HepG2 (cell line): ENCODE measurements around the gene SLC29A1. TPM values are rescaled to one million over a fixed set of nuclear protein-coding genes. Genes with fewer than 3 reads are reported as not detected.

Experiments used
- ATF6 ChIP-seq: sonication (generic); formaldehyde crosslinking; conservative IDR thresholded peaks from 2 replicates; pipeline ENCODE4 v1.4.0; 2020; ENCODE audit warnings: missing genetic modification reagents
- CAMTA2 ChIP-seq: sonication (generic); formaldehyde crosslinking; IDR thresholded peaks from 2 replicates; pipeline ENCODE4 v1.4.0; 2020; ENCODE audit warnings: mild to moderate bottlenecking, missing genetic modification reagents, borderline replicate concordance
- EED ChIP-seq: sonication (generic); formaldehyde crosslinking; IDR thresholded peaks from 2 replicates; pipeline ENCODE4 v1.5.0; 2020; ENCODE audit warnings: mild to moderate bottlenecking, missing genetic modification reagents
- HDAC6 ChIP-seq: fragments of 200-600 bp; sonication (generic); IDR thresholded peaks from 2 replicates; pipeline ENCODE4 v1.7.0; 2017; ENCODE audit warnings: mild to moderate bottlenecking, antibody characterized with exemption, low read length, low read depth
- KAT8 ChIP-seq: IDR thresholded peaks from 2 replicates; pipeline ENCODE4 v1.6.1; 2016; ENCODE audit warnings: missing genetic modification reagents, missing compliant biosample characterization
- MTA1 ChIP-seq: sonication (generic); formaldehyde crosslinking; IDR thresholded peaks from 2 replicates; pipeline ENCODE4 v1.4.0; 2020; ENCODE audit warnings: missing genetic modification reagents, mild to moderate bottlenecking, borderline replicate concordance
- NFE2L1 ChIP-seq: sonication (generic); formaldehyde crosslinking; IDR thresholded peaks from 2 replicates; pipeline ENCODE4 v1.4.0; 2020; ENCODE audit warnings: missing genetic modification reagents, mild to moderate bottlenecking, borderline replicate concordance
- NR1H2 ChIP-seq: sonication (generic); formaldehyde crosslinking; IDR thresholded peaks from 2 replicates; pipeline ENCODE4 v1.8.1; 2022; ENCODE audit warnings: low read depth, missing genetic modification reagents, borderline replicate concordance
- PHF8 ChIP-seq: sonication (generic); formaldehyde crosslinking; IDR thresholded peaks from 2 replicates; pipeline ENCODE4 v1.5.0; 2020; ENCODE audit warnings: missing genetic modification reagents
- POLR2A ChIP-seq, 2 experiments: IDR thresholded peaks; 2 replicates each; pipeline ENCODE4 v1.6.1; 2011; ENCODE audit warnings: low read depth in 2 of 2, low read length in 2 of 2, mild to moderate bottlenecking in 1 of 2, moderate library complexity in 1 of 2; ENCODE audit not compliant: insufficient read depth in 1 of 2
- SAFB2 ChIP-seq: sonication (generic); formaldehyde crosslinking; IDR thresholded peaks from 2 replicates; pipeline ENCODE4 v1.5.1; 2020; ENCODE audit warnings: missing genetic modification reagents, low read depth, mild to moderate bottlenecking, borderline replicate concordance
- U2AF1 ChIP-seq: fragments of 200-400 bp; formaldehyde crosslinking; optimal IDR thresholded peaks from 2 replicates; pipeline ENCODE3; 2017; ENCODE audit warnings: mild to moderate bottlenecking, low read depth, low read length
- ZNF253 ChIP-seq: sonication (generic); formaldehyde crosslinking; IDR thresholded peaks from 2 replicates; pipeline ENCODE4 v1.8.0; 2022; ENCODE audit warnings: mild to moderate bottlenecking, missing genetic modification reagents, borderline replicate concordance
- ZNF552 ChIP-seq: sonication (generic); formaldehyde crosslinking; IDR thresholded peaks from 2 replicates; pipeline ENCODE4 v1.9.0; 2022; ENCODE audit warnings: missing genetic modification reagents, mild to moderate bottlenecking, borderline replicate concordance
- ZNF572 ChIP-seq: sonication (generic); formaldehyde crosslinking; IDR thresholded peaks from 2 replicates; pipeline ENCODE4 v1.5.1; 2020; ENCODE audit warnings: mild to moderate bottlenecking, missing genetic modification reagents
- ZNF687 ChIP-seq: sonication (generic); formaldehyde crosslinking; IDR thresholded peaks from 2 replicates; pipeline ENCODE4 v1.5.1; 2020; ENCODE audit warnings: mild to moderate bottlenecking, missing genetic modification reagents, moderate library complexity
- ZNF75D ChIP-seq: sonication (generic); formaldehyde crosslinking; IDR thresholded peaks from 2 replicates; pipeline ENCODE4 v1.8.1; 2023; ENCODE audit warnings: missing genetic modification reagents, mild to moderate bottlenecking, borderline replicate concordance
- ZNF768 ChIP-seq: sonication (generic); formaldehyde crosslinking; IDR thresholded peaks from 2 replicates; pipeline ENCODE4 v1.4.0; 2020; ENCODE audit warnings: missing genetic modification reagents
- ZNF781 ChIP-seq: sonication (generic); formaldehyde crosslinking; IDR thresholded peaks from 2 replicates; pipeline ENCODE4 v1.5.1; 2020; ENCODE audit warnings: borderline replicate concordance, mild to moderate bottlenecking, missing genetic modification reagents; ENCODE audit errors: not compliant biosample characterization
- polyA plus RNA-seq, 8 experiments: library from polyadenylated mRNA; depleted of rRNA in 3 of 8; stranded (reverse) in 7 of 8; unstranded in 1 of 8; fragments of >200 nt; fragmentation: Illumina TruSeq in 4 of 8; extraction: Trizol in 4 of 8; gene quantifications; 2 replicates each; pipeline versions ENCODE4 v1.2.1 to v1.2.3, GENCODE V29; 2011 to 2016; ENCODE audit warnings: low read depth in 4 of 8, missing spikeins in 1 of 8, mixed read lengths in 1 of 8; ENCODE audit not compliant: insufficient read depth in 1 of 8
- total RNA-seq, 5 experiments: library from RNA; depleted of rRNA; stranded (reverse); fragments of >200 nt; fragmentation: Illumina TruSeq; extraction: Trizol; gene quantifications; 2 replicates each; pipeline ENCODE4 v1.2.3, GENCODE V29; 2016; ENCODE audit warnings: low read depth in 1 of 5
- TF ChIP-seq, protein P1 (sequence below): sonication (generic); formaldehyde crosslinking; IDR thresholded peaks from 2 replicates; pipeline ENCODE4 v1.9.0; 2021; ENCODE audit warnings: missing genetic modification reagents, borderline replicate concordance
- TF ChIP-seq, protein P2 (sequence below): sonication (generic); formaldehyde crosslinking; IDR thresholded peaks from 2 replicates; pipeline ENCODE4 v1.4.0; 2020; ENCODE audit warnings: missing genetic modification reagents, mild to moderate bottlenecking, borderline replicate concordance

Gene SLC29A1
- total and polyA plus RNA-seq, 2 of the 13 experiments (the other 11 are each of a cell fraction or from before 2014, with no cell fraction given), result 43.2 to 106 TPM

DNA sequence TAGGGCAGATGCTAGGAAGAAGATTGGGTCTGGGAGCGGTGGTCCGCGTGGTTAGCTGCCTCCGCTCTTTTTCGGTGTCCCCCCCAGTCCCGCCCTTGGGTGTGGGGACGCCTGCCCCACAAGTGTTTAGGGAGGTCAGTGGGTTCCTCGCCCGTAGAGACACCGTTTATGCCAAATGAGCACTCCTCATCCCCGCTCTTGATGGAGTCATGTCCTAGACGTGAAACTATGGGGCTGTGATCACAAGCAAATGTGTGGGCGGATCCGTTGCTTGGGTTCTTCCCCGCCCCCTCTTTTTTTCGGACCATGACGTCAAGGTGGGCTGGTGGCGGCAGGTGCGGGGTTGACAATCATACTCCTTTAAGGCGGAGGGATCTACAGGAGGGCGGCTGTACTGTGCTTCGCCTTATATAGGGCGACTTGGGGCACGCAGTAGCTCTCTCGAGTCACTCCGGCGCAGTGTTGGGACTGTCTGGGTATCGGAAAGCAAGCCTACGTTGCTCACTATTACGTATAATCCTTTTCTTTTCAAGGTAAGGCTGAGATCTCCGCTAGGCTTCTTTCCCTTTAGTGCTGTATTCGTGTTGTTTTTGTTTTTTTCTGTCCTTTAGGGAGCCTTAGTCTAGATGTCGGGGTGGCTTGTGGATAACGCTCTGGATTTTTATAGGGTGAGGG is 23.4 kb downstream of the SLC29A1 start, which contains the start of gene HSP90AB1 (continued):
- TF ChIP-seq ZNF781 (CRISPR knock-in tag) (no peak), ZNF552 (CRISPR knock-in tag) (no peak), SAFB2 (CRISPR knock-in tag) (peak; percentile 42; the same call in 1 of the 2 replicates), NR1H2 (CRISPR knock-in tag) (no peak), ZNF253 (CRISPR knock-in tag) (no peak), NFE2L1 (CRISPR knock-in tag) (no peak), ZNF75D (no peak), ZNF768 (no peak), ATF6 (CRISPR knock-in tag) (0 out of 2 replicates have a peak, but pooled peaks have one; percentile 30), U2AF1 (peak; percentile 54), HDAC6 (peak; percentile 95), ZNF687 (CRISPR knock-in tag) (no peak), PHF8 (peak; percentile 79), POLR2A (IDR thresholded peaks at IDR 0.05; ENCODE audit: insufficient read depth in 1 of 2, low read depth in 2 of 2, low read length in 2 of 2) (peak in 1 of 2 experiments; percentile 100; a peak in 2 of 4 replicates), KAT8 (CRISPR knock-in tag) (peak; percentile 58; the same call in 1 of the 2 replicates), CAMTA2 (CRISPR knock-in tag) (0 out of 2 replicates have a peak, but pooled peaks have one; percentile 1), MTA1 (CRISPR knock-in tag) (no peak), ZNF572 (CRISPR knock-in tag) (0 out of 2 replicates have a peak, but pooled peaks have one; percentile 50), EED (0 out of 2 replicates have a peak, but pooled peaks have one; percentile 77)
- TF ChIP-seq, protein P1, sequence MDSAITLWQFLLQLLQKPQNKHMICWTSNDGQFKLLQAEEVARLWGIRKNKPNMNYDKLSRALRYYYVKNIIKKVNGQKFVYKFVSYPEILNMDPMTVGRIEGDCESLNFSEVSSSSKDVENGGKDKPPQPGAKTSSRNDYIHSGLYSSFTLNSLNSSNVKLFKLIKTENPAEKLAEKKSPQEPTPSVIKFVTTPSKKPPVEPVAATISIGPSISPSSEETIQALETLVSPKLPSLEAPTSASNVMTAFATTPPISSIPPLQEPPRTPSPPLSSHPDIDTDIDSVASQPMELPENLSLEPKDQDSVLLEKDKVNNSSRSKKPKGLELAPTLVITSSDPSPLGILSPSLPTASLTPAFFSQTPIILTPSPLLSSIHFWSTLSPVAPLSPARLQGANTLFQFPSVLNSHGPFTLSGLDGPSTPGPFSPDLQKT (CRISPR knock-in tag), result no peak
- TF ChIP-seq, protein P2, sequence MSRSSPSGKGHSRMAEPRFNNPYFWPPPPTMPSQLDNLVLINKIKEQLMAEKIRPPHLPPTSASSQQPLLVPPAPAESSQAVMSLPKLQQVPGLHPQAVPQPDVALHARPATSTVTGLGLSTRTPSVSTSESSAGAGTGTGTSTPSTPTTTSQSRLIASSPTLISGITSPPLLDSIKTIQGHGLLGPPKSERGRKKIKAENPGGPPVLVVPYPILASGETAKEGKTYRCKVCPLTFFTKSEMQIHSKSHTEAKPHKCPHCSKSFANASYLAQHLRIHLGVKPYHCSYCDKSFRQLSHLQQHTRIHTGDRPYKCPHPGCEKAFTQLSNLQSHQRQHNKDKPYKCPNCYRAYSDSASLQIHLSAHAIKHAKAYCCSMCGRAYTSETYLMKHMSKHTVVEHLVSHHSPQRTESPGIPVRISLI, result peak; percentile 71; the same call in 1 of the 2 replicates
